ENCODE results near the gene BDH2. TPM values are rescaled to one million over a fixed set of nuclear protein-coding genes. Genes with fewer than 3 reads are reported as not detected.

The BDH2 gene
- total RNA-seq, 1 experiment from 2014 or later, result 10.5 TPM

DNA sequence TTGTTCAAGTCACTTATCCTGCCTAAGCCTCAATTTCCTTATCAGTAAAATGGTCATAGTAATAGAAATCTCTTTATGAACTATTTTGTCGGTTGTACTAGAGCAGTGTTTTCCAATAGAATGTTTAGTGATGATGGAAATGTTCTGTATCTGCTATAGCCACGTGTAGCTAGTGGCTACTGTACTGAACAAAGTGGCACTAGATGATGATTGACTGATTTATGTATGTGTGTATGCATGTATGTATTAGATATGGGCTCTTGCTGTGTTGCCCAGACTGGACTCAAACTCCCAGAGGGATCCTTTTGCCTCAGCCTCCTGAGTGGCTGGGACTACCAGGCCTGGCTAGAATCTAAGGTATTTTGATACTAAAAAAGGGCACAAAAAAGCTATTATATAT, 55.5 kb downstream of the BDH2 start:
- DNase-seq, result no peak

DNA sequence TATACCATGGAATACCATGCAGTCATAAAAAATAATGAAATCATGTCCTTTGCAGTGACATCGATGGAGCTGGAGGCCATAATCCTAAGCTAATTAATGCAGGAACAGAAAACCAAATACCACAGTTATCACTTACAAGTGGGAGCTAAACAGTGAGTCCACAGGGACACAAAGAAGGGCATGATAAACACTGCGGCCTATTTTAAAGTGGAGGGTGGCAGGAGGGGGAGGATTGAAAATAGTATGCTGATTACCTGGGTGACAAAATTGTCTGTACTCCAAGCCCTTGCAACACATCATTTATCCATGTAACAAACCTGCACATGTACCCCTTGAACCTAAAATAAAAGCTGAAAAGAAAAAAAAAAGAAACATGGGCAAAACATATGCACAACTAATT, 63.5 kb downstream of the BDH2 start:
- CTCF ChIA-PET, result no interaction called here

More for the DNA sequence above, 55.5 kb downstream of the BDH2 start:
- no peaks in the 10 kb centered on the region for H3K9me2 ChIP-seq (replicated peaks; ENCODE audit: low read length)
- no peak overlapping the region for H2AFZ ChIP-seq (ENCODE audit: low read length)
- no peaks in the 10 kb centered on the region; the same call in 1 of the 2 replicates for H3K36me3 ChIP-seq (ENCODE audit: low read depth, low read length)
- no peaks in the 10 kb centered on the region for H3F3A ChIP-seq (ENCODE audit: low read length, unreplicated experiment)
- ATAC-seq, result no peak
- no peak overlapping the region for H3K9ac ChIP-seq (ENCODE audit: low read length)
- no peak overlapping the region for H3K27ac ChIP-seq (ENCODE audit: low read length)
- no peak overlapping the region for H3K4me2 ChIP-seq (ENCODE audit: low read length)
- no peaks in the 10 kb centered on the region for H3K79me2 ChIP-seq (ENCODE audit: low read length)
- CTCF ChIA-PET, result no interaction called here
- TF ChIP-seq, protein P1, sequence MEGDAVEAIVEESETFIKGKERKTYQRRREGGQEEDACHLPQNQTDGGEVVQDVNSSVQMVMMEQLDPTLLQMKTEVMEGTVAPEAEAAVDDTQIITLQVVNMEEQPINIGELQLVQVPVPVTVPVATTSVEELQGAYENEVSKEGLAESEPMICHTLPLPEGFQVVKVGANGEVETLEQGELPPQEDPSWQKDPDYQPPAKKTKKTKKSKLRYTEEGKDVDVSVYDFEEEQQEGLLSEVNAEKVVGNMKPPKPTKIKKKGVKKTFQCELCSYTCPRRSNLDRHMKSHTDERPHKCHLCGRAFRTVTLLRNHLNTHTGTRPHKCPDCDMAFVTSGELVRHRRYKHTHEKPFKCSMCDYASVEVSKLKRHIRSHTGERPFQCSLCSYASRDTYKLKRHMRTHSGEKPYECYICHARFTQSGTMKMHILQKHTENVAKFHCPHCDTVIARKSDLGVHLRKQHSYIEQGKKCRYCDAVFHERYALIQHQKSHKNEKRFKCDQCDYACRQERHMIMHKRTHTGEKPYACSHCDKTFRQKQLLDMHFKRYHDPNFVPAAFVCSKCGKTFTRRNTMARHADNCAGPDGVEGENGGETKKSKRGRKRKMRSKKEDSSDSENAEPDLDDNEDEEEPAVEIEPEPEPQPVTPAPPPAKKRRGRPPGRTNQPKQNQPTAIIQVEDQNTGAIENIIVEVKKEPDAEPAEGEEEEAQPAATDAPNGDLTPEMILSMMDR (conservative IDR thresholded peaks at IDR 0.05; ENCODE audit: low read depth, low read length), result no peak
- no peak for TF ChIP-seq EZH2phosphoT487 (IDR thresholded peaks at IDR 0.05; ENCODE audit: borderline replicate concordance, low read length)
- TF ChIP-seq EZH2 (IDR thresholded peaks at IDR 0.05; ENCODE audit: low read length, unreplicated experiment), result no peak
- H3K4me1 ChIP-seq (ENCODE audit: insufficient read depth, low read length), result no peaks in the 10 kb centered on the region
- no peaks in the 10 kb centered on the region for H4K20me1 ChIP-seq (ENCODE audit: low read length)
- no peaks in the 10 kb centered on the region for H3K9me3 ChIP-seq (ENCODE audit: low read length)
- intact Hi-C loops (cut with micrococcal nuclease), result no loop called here
- H3K4me3 ChIP-seq (ENCODE audit: low read length), result no peak overlapping the region
- POLR2A ChIA-PET (ENCODE audit: unreplicated experiment), result no interaction called here
- BruUV-seq (replicated peaks), result no TSS peak
- H3K27me3 ChIP-seq (ENCODE audit: low read length), result no peaks in the 10 kb centered on the region

DNA sequence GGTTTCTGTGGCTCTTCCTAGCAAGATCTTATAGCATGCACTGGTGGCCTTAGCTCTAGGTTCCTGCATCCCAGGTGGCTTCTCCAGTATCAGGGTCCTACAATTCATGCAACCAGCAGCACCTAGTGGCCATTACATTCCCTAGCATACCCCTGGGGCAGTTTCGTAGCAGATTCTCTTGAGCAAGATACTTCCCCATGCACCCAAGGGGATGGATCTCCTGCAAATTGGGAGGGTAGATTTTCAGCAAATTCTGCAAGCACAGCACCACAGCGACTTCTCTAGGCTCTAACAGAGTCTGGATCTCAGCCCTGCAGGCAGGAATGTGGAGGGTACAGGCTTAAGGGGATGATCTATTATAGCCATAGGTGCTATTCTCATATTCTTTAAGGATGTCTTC, 67.1 kb downstream of the BDH2 start:
- H2AFZ ChIP-seq (ENCODE audit: low read length), result no peak overlapping the region
- H3K4me1 ChIP-seq (ENCODE audit: insufficient read depth, low read length), result no peaks in the 10 kb centered on the region
- DNase-seq (peak; percentile 52), ATAC-seq (peak; percentile 82)
- H3K4me3 ChIP-seq (ENCODE audit: low read length), result no peak overlapping the region
- ChIA-PET POLR2A (ENCODE audit: unreplicated experiment) (no interaction called here), CTCF (interaction anchor here (0.6 to 0.9 kb wide), 5 partner anchors 11 to 172 kb away, joined by 3 to 5 read pairs (median 3); partner anchors contain the start of gene BDH2)
- no TSS peak for BruUV-seq (replicated peaks)
- H3K9me2 ChIP-seq (replicated peaks; ENCODE audit: low read length), result no peaks in the 10 kb centered on the region
- no peaks in the 10 kb centered on the region for H3K9me3 ChIP-seq (ENCODE audit: low read length)
- no peak for TF ChIP-seq EZH2phosphoT487 (IDR thresholded peaks at IDR 0.05; ENCODE audit: borderline replicate concordance, low read length)
- no peak for TF ChIP-seq EZH2 (IDR thresholded peaks at IDR 0.05; ENCODE audit: low read length, unreplicated experiment)
- TF ChIP-seq, protein P1 (conservative IDR thresholded peaks at IDR 0.05; ENCODE audit: low read depth, low read length), result peak; percentile 69
- no peaks in the 10 kb centered on the region for H3K79me2 ChIP-seq (ENCODE audit: low read length)
- H3K36me3 ChIP-seq (ENCODE audit: low read depth, low read length), result no peaks in the 10 kb centered on the region
- no peaks in the 10 kb centered on the region for H3K27me3 ChIP-seq (ENCODE audit: low read length)
- H3K9ac ChIP-seq (ENCODE audit: low read length), result no peak overlapping the region
- no peaks in the 10 kb centered on the region for H3F3A ChIP-seq (ENCODE audit: low read length, unreplicated experiment)
- no peaks in the 10 kb centered on the region for H4K20me1 ChIP-seq (ENCODE audit: low read length)
- H3K27ac ChIP-seq (ENCODE audit: low read length), result no peak overlapping the region
- intact Hi-C loops (cut with micrococcal nuclease), result no loop called here
- H3K4me2 ChIP-seq (ENCODE audit: low read length), result no peak overlapping the region

More for the DNA sequence above, 63.5 kb downstream of the BDH2 start:
- no peaks in the 10 kb centered on the region for H3F3A ChIP-seq (ENCODE audit: low read length, unreplicated experiment)
- no peaks in the 10 kb centered on the region for H3K36me3 ChIP-seq (ENCODE audit: low read depth, low read length)
- no peaks in the 10 kb centered on the region for H3K79me2 ChIP-seq (ENCODE audit: low read length)
- H3K9ac ChIP-seq (ENCODE audit: low read length), result no peak overlapping the region
- no peak overlapping the region for H2AFZ ChIP-seq (ENCODE audit: low read length)
- H3K4me2 ChIP-seq (ENCODE audit: low read length), result no peak overlapping the region
- H3K4me3 ChIP-seq (ENCODE audit: low read length), result no peak overlapping the region
- intact Hi-C loops (cut with micrococcal nuclease), result no loop called here
- no TSS peak for BruUV-seq (replicated peaks)
- H3K9me2 ChIP-seq (replicated peaks; ENCODE audit: low read length), result no peaks in the 10 kb centered on the region
- no peak overlapping the region for H3K27ac ChIP-seq (ENCODE audit: low read length)
- POLR2A ChIA-PET (ENCODE audit: unreplicated experiment), result no interaction called here
- ATAC-seq (no peak), DNase-seq (no peak)
- H4K20me1 ChIP-seq (ENCODE audit: low read length), result no peaks in the 10 kb centered on the region
- H3K4me1 ChIP-seq (ENCODE audit: insufficient read depth, low read length), result no peaks in the 10 kb centered on the region
- TF ChIP-seq EZH2 (IDR thresholded peaks at IDR 0.05; ENCODE audit: low read length, unreplicated experiment) (no peak), EZH2phosphoT487 (IDR thresholded peaks at IDR 0.05; ENCODE audit: borderline replicate concordance, low read length) (no peak)
- TF ChIP-seq, protein P1 (conservative IDR thresholded peaks at IDR 0.05; ENCODE audit: low read depth, low read length), result no peak
- H3K9me3 ChIP-seq (ENCODE audit: low read length), result no peaks in the 10 kb centered on the region
- H3K27me3 ChIP-seq (ENCODE audit: low read length), result no peaks in the 10 kb centered on the region
